GM12878 (cell line): ENCODE measurements around the gene KIF11. TPM values are rescaled to one million over a fixed set of nuclear protein-coding genes. Genes with fewer than 3 reads are reported as not detected.

Experiments used
- ATAC-seq: fragments of 200-7000 bp; cut with Tn5 transposase; 3 replicates; pipeline ENCODE4 v1.9.1; 2020; ENCODE audit warnings: mild to moderate bottlenecking, moderate library complexity
- BruUV-seq: library from RNA; stranded (reverse); fragments of 400-500 nt; replicated peaks from 2 replicates; lab custom pipeline; 2021; lab: Mats Ljungman, UMichigan
- CTCF ChIA-PET: fragments of 300-600 bp; sonication (Branson Sonifier 250); formaldehyde crosslinking; extraction: SDS; loops from one replicate; lab custom pipeline; 2021; ENCODE audit warnings: inconsistent platforms; lab: Yijun Ruan, JAX
- POLR2A ChIA-PET: fragments of 350-600 bp; formaldehyde crosslinking; extraction: SDS; loops from one replicate; lab custom pipeline; 2021; ENCODE audit warnings: inconsistent platforms; lab: Charles Lee
- RAD21 ChIA-PET: fragments of 300-600 bp; sonication (Branson Sonifier 250); formaldehyde crosslinking; loops from one replicate; lab custom pipeline; 2023; ENCODE audit warnings: antibody characterized with exemption; ENCODE audit not compliant: unreplicated experiment; lab: Charles Lee
- SMC1A ChIA-PET: fragments of 300-600 bp; sonication (Branson Sonifier 250); formaldehyde crosslinking; loops from one replicate; lab custom pipeline; 2023; ENCODE audit not compliant: unreplicated experiment, uncharacterized antibody; lab: Charles Lee
- DNase-seq: peaks from one replicate; pipeline ENCODE4 v3.0.0-alpha.2; 2011; ENCODE audit warnings: low read depth, low spot score
- FAIRE-seq: peaks from 3 replicates; lab custom pipeline; 2011; peaks lifted over from hg19 to GRCh38; lab: Jason Lieb, UNC
- H2AFZ ChIP-seq: 2 replicates; pipeline ENCODE4 v1.6.0; 2011; ENCODE audit warnings: low read depth, low read length, control low read depth; ENCODE audit not compliant: control insufficient read depth
- H3K27ac ChIP-seq: 2 replicates; pipeline ENCODE4 v1.5.1; 2011; ENCODE audit warnings: control low read depth; ENCODE audit not compliant: control insufficient read depth, insufficient read depth
- H3K27me3 ChIP-seq, 2 experiments: replicated peaks in 1 of 2; 2 replicates each; pipeline versions ENCODE4 v1.6.0 to v1.6.1; 2011; ENCODE audit warnings: low read length in 1 of 2; ENCODE audit not compliant: control insufficient read depth in 2 of 2, insufficient read depth in 2 of 2
- H3K36me3 ChIP-seq, 2 experiments: 2 replicates each; pipeline ENCODE4 v1.5.1; 2011; ENCODE audit warnings: low read length in 1 of 2; ENCODE audit not compliant: control insufficient read depth in 2 of 2, insufficient read depth in 2 of 2
- H3K4me1 ChIP-seq: 2 replicates; pipeline ENCODE4 v1.6.1; 2011; ENCODE audit warnings: mild to moderate bottlenecking, low read length, moderate library complexity, mixed read lengths; ENCODE audit not compliant: control insufficient read depth, insufficient read depth
- H3K4me2 ChIP-seq: 2 replicates; pipeline ENCODE4 v1.6.0; 2011; ENCODE audit warnings: control low read depth; ENCODE audit not compliant: control insufficient read depth, insufficient read depth
- H3K4me3 ChIP-seq: fragments of 200-600 bp; sonication (generic); 2 replicates; pipeline ENCODE4 v1.5.1; 2016
- H3K79me2 ChIP-seq: 2 replicates; pipeline ENCODE4 v1.6.0; 2011; ENCODE audit warnings: low read length; ENCODE audit not compliant: control insufficient read depth, insufficient read depth
- H3K9ac ChIP-seq: 2 replicates; pipeline ENCODE4 v1.8.0; 2011; ENCODE audit warnings: low read length, control low read depth, mixed read lengths; ENCODE audit not compliant: control insufficient read depth, insufficient read depth
- H3K9me3 ChIP-seq: replicated peaks from 3 replicates; pipeline ENCODE4 v1.5.1; 2011; ENCODE audit warnings: mild to moderate bottlenecking, low read length; ENCODE audit not compliant: control insufficient read depth, insufficient read depth
- H4K20me1 ChIP-seq: 2 replicates; pipeline ENCODE4 v1.6.0; 2011; ENCODE audit not compliant: control insufficient read depth, insufficient read depth
- BRCA1 ChIP-seq: IDR thresholded peaks from 2 replicates; pipeline ENCODE4 v1.6.1; 2011; ENCODE audit warnings: low read depth, low read length, improper control_type of control experiment
- CBX5 ChIP-seq: sonication (generic); IDR thresholded peaks from 2 replicates; pipeline ENCODE4 v1.6.1; 2016; ENCODE audit warnings: low read depth, moderate library complexity, mild to moderate bottlenecking, inconsistent platforms
- CTCF ChIP-seq, 3 experiments: IDR thresholded peaks in 2 of 3; conservative IDR thresholded peaks in 1 of 3; 2 replicates each; pipeline ENCODE4 v1.5.1; 2011; ENCODE audit warnings: low read depth in 3 of 3, low read length in 3 of 3, mild to moderate bottlenecking in 3 of 3, control low read depth in 2 of 3, moderate library complexity in 2 of 3, inconsistent platforms in 1 of 3, mixed read lengths in 1 of 3; ENCODE audit not compliant: control insufficient read depth in 2 of 3, insufficient read depth in 1 of 3; ENCODE audit errors: extremely low read depth in 1 of 3
- IKZF1 ChIP-seq: fragments of 450-650 bp; conservative IDR thresholded peaks from 2 replicates; pipeline ENCODE4 v1.6.1; 2017; ENCODE audit warnings: antibody characterized with exemption, mild to moderate bottlenecking
- IKZF2 ChIP-seq, 2 experiments: fragments of 450-650 bp; IDR thresholded peaks; 2 replicates each; pipeline ENCODE4 v1.6.1; 2017; ENCODE audit warnings: mild to moderate bottlenecking in 2 of 2, moderate library complexity in 2 of 2
- KDM1A ChIP-seq: fragments of 200-600 bp; sonication (generic); IDR thresholded peaks from 2 replicates; pipeline ENCODE4 v1.6.1; 2016; ENCODE audit warnings: borderline replicate concordance
- MEF2A ChIP-seq: IDR thresholded peaks from 2 replicates; pipeline ENCODE4 v1.6.1; 2011; ENCODE audit warnings: low read depth, mild to moderate bottlenecking, low read length, moderate library complexity; ENCODE audit not compliant: insufficient read depth
- MTA3 ChIP-seq: IDR thresholded peaks from 2 replicates; pipeline ENCODE4 v1.6.1; 2012; ENCODE audit warnings: low read length, inconsistent platforms, borderline replicate concordance
- POLR2AphosphoS5 ChIP-seq: IDR thresholded peaks from 2 replicates; pipeline ENCODE4 v1.6.1; 2011; ENCODE audit warnings: mild to moderate bottlenecking, low read length, inconsistent platforms
- RAD51 ChIP-seq: fragments of 450-650 bp; IDR thresholded peaks from 2 replicates; pipeline ENCODE4 v1.6.1; 2016; ENCODE audit warnings: moderate library complexity, mild to moderate bottlenecking, inconsistent platforms
- SUZ12 ChIP-seq: fragments of 200-600 bp; sonication (generic); IDR thresholded peaks from one replicate; pipeline ENCODE4 v1.6.1; 2018; ENCODE audit warnings: antibody characterized with exemption, mild to moderate bottlenecking; ENCODE audit not compliant: unreplicated experiment
- TCF7 ChIP-seq: IDR thresholded peaks from 2 replicates; pipeline ENCODE4 v1.6.1; 2014; ENCODE audit warnings: antibody characterized with exemption, borderline replicate concordance
- WGBS: methylation state at CpG from one replicate; pipeline ENCODE4 v1.1.6; 2016; ENCODE audit warnings: low lambda C conversion rate; ENCODE audit not compliant: insufficient replicate concordance, insufficient coverage; ENCODE audit errors: missing lambda C conversion rate; 5-methylcytosine and 5-hydroxymethylcytosine counted together
- in situ Hi-C: fragments of 300-500 bp; cut with MboI; formaldehyde crosslinking; loops from 9 replicates; pipeline ENCODE4 v1.14.3; 2018; ENCODE audit warnings: mixed read lengths
- intact Hi-C: fragments of 100-400 bp; cut with micrococcal nuclease; formaldehyde crosslinking; loops from one replicate; pipeline ENCODE4 v1.14.2; 2022; ENCODE audit not compliant: unreplicated experiment
- polyA plus RNA-seq, 11 experiments: library from polyadenylated mRNA; depleted of rRNA in 4 of 11; unstranded in 6 of 11; stranded (reverse) in 5 of 11; fragments of >200 nt; fragmentation: Nextera tagmentation in 4 of 11; fragmentation: Illumina TruSeq in 1 of 11; extraction: Ambion mirVana in 4 of 11; extraction: Trizol in 1 of 11; gene quantifications; 1 replicate in 1 of 11; 2 replicates in 10 of 11; pipeline versions ENCODE4 v1.2.1 to v1.2.3, GENCODE V29; 2011 to 2016; ENCODE audit warnings: inconsistent platforms in 2 of 11, missing spikeins in 2 of 11, low read depth in 1 of 11
- total RNA-seq, 4 experiments: library from RNA; depleted of rRNA in 3 of 4; stranded (reverse); fragments of >200 nt in 3 of 4; fragmentation: Illumina TruSeq in 1 of 4; extraction: Trizol in 1 of 4; gene quantifications; 2 replicates each; pipeline versions ENCODE4 v1.2.1 to v1.2.3, GENCODE V29; 2013 to 2021

Gene KIF11
- total and polyA plus RNA-seq, 10 of the 15 experiments (the other 5 are each of a cell fraction or from before 2014, with no cell fraction given): 14.1 to 79.8 (median 41.9) TPM

GRCh38 chr10:92627845-92628480, 35.0 kb downstream of the KIF11 start:
- H3K4me3 ChIP-seq: no peak overlapping the region
- H3K36me3 ChIP-seq: peaks cover 3 to 11% of the 10 kb centered on the region in 2 experiments; a peak in 3 of 4 replicates
- H3K9ac ChIP-seq: no peak overlapping the region
- no peaks in the 10 kb centered on the region for H3K27me3 ChIP-seq
- intact Hi-C loops: no loop called here
- H3K79me2 ChIP-seq: no peaks in the 10 kb centered on the region
- FAIRE-seq (no peak), ATAC-seq (no peak), DNase-seq (no peak)
- no peaks in the 10 kb centered on the region for H4K20me1 ChIP-seq
- no peak overlapping the region for H3K4me2 ChIP-seq
- ChIA-PET RAD21 (interaction anchor here (1.0 kb wide), 1 partner anchor 253 kb away, joined by 3 read pairs; no protein-coding TSS in a partner anchor), CTCF (interaction anchor here (0.9 to 1.4 kb wide), 3 partner anchors 29 to 181 kb away, joined by 3 to 4 read pairs (median 3); no protein-coding TSS in a partner anchor), POLR2A (no interaction called here), SMC1A (no interaction called here)
- no TSS peak for BruUV-seq
- in situ Hi-C loops: no loop called here
- H3K4me1 ChIP-seq: no peaks in the 10 kb centered on the region
- TF ChIP-seq CTCF (IDR thresholded peaks at IDR 0.05 in 2 of 3, conservative IDR thresholded peaks at IDR 0.05 in 1 of 3; ENCODE audit: control insufficient read depth in 2 of 3, extremely low read depth in 1 of 3, insufficient read depth in 1 of 3, low read depth in 3 of 3, low read length in 3 of 3): peak in 1 of 3 experiments; percentile 10; a peak in 1 of 6 replicates
- no peak for TF ChIP-seq TCF7
- no peak overlapping the region for H2AFZ ChIP-seq
- H3K27ac ChIP-seq: no peak overlapping the region
- WGBS: 100% methylated on average over 2 of the region's 2 CpGs
- H3K9me3 ChIP-seq: no peaks in the 10 kb centered on the region; the same call in 2 of the 3 replicates

GRCh38 chr10:92629945-92630344, 37.0 kb downstream of the KIF11 start:
- Histone ChIP-seq H2AFZ (no peak overlapping the region), H3K4me3 (no peak overlapping the region), H3K9ac (no peak overlapping the region), H3K36me3 (peaks cover 0 to 11% of the 10 kb centered on the region in 2 experiments; a peak in 2 of 4 replicates), H3K27me3 (no peaks in the 10 kb centered on the region), H3K79me2 (no peaks in the 10 kb centered on the region), H4K20me1 (no peaks in the 10 kb centered on the region), H3K4me2 (no peak overlapping the region), H3K4me1 (no peaks in the 10 kb centered on the region), H3K27ac (no peak overlapping the region), H3K9me3 (no peaks in the 10 kb centered on the region)
- DNase-seq (no peak), ATAC-seq (no peak), FAIRE-seq (no peak)
- ChIA-PET RAD21 (no interaction called here), POLR2A (interaction anchor here (0.7 kb wide), 1 partner anchor 9 kb away, joined by 9 read pairs; no protein-coding TSS in a partner anchor), SMC1A (interaction anchor here (0.5 to 1.0 kb wide), 3 partner anchors 12 to 247 kb away, joined by 3 to 4 read pairs (median 3); no protein-coding TSS in a partner anchor), CTCF (interaction anchor here (0.6 to 1.4 kb wide), 4 partner anchors 15 to 251 kb away, joined by 3 to 4 read pairs (median 4); no protein-coding TSS in a partner anchor)
- intact Hi-C loops: no loop called here
- in situ Hi-C loops: no loop called here
- BruUV-seq: no TSS peak
- 100% methylated on average over 2 of the region's 2 CpGs for WGBS
- no peak for TF ChIP-seq KDM1A
- no peak for TF ChIP-seq MTA3
- no peak for TF ChIP-seq POLR2AphosphoS5
- no peak for TF ChIP-seq IKZF2 (IDR thresholded peaks at IDR 0.05)
- no peak for TF ChIP-seq MEF2A
- no peak for TF ChIP-seq BRCA1
- TF ChIP-seq IKZF1: no peak
- no peak for TF ChIP-seq CBX5
- no peak for TF ChIP-seq RAD51
- no peak for TF ChIP-seq SUZ12
